Retinal pigment epithelial cell (primary cell): Measurements from ENCODE around the gene MGP.

Experiments
- DNase-seq: peaks from one replicate; pipeline ENCODE4 v3.0.0-alpha.2; 2010; ENCODE audit warnings: low read depth
- H3K4me3 ChIP-seq: 2 replicates; pipeline ENCODE4 v1.5.1; 2011; ENCODE audit warnings: mild to moderate bottlenecking, low read length, control low read depth, moderate library complexity
- TF ChIP-seq, protein P1 (sequence below): conservative IDR thresholded peaks from 2 replicates; pipeline ENCODE4 v1.5.1; 2011; ENCODE audit warnings: low read depth, low read length, control low read depth, inconsistent platforms

The MGP gene

DNA sequence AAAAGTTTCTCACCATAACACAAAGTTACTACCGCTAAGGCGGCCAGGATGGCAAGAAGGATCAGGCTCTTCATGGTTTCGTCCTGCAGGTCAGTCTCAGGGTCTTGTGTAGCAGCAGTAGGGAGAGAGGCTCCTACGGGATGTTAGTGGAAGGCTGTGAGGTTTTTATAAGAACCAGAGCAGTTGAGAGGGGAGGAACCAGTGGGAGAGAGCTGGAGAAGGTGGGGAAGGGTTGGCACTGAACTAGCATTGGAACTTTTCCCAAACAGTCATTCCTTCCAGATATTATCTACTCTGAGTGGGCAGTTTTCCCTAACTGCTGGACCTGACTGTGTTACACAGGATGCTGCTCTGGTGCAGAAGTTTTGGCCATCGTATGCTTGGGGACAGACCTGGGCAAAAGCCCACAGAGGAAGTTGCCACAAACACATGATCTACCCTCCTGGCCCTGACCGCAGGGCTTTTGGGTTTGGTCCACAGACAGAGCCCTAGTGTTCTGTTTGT is at the start of gene MGP:
TSS of gene MGP (minus strand) at position 137 of the 504 bp plus-strand sequence. CDS start at position 74, 63 bp downstream.
- DNase-seq: no peak
- H3K4me3 ChIP-seq: no peak within 1 kb of the TSS
- TF ChIP-seq, protein P1, sequence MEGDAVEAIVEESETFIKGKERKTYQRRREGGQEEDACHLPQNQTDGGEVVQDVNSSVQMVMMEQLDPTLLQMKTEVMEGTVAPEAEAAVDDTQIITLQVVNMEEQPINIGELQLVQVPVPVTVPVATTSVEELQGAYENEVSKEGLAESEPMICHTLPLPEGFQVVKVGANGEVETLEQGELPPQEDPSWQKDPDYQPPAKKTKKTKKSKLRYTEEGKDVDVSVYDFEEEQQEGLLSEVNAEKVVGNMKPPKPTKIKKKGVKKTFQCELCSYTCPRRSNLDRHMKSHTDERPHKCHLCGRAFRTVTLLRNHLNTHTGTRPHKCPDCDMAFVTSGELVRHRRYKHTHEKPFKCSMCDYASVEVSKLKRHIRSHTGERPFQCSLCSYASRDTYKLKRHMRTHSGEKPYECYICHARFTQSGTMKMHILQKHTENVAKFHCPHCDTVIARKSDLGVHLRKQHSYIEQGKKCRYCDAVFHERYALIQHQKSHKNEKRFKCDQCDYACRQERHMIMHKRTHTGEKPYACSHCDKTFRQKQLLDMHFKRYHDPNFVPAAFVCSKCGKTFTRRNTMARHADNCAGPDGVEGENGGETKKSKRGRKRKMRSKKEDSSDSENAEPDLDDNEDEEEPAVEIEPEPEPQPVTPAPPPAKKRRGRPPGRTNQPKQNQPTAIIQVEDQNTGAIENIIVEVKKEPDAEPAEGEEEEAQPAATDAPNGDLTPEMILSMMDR: no peak

DNA sequence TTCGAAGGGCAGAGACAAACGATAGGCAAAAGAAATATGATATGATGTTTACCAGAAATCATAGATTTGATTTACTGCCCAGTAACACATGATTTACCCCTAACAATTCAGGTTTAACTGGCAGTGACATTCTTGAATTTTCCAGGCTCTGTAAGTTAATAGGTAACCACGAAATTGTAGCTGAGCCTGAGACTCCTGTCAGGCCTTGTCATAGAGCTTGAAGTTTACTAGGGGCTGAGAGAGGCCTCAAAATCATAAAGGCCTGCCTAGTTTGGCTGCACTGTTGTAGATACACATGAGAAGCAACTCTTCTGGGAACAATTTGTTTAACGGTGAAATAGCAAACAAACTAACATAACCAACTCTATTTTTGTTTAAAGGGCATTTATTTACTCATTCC is 49.4 kb upstream of the MGP start:
- no peak for DNase-seq
- TF ChIP-seq, protein P1: no peak
- H3K4me3 ChIP-seq: no peak overlapping the region

DNA sequence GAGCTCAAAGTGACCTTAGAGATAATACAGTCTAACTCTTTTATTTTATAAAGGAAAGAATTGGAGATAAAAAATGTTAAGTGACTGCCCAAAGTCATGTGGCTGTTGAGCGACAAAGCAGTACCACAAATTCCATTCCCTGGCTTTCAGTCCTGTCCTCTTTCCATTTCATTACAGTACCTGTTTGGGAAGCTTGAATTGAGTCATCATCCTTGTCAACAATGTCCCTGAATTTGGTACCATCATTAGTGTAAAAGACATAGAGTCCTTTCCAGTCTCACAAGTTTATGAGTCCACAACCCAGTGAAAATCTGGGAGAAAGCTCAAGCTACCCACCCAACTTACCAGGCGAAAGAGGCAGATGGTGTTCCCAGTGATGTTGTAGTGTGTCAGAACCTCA is 48.9 kb upstream of the MGP start:
- DNase-seq: no peak
- TF ChIP-seq, protein P1: no peak
- H3K4me3 ChIP-seq: no peak overlapping the region

DNA sequence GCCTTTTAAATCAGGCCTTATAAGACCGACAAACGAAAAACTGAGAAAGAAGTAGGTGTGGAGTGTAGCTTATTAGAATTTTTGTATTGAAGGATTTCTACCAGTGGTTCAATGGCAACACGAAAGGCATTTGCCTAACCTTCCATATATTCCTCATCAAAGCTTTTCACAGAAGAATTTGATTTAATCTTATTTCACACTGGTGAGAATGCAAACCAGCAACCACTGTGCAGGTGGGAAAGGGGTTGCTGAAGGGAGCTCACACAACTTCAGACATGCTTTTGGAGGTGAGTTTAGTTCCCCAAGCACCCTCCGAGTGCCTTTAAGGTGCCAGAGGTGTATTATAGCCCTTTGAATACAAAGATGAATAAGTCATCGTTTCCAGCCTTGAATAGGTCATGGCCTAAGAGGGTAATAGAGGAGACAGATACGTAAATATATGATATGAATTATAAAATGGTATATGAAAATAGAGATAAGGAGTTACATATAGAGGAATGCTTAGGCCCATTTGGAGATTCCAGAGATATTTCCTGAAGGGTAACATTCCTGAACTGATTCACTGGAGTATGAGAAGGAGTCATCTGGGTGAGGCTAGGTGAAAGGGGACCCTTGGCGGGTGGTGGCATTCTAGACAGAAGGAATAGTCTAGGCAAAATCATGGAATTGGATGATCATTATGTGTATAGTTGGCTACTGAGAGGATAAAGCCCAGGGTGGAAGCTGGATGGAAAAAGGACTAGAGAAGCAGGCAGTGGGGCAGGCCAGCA is 46.3 kb upstream of the MGP start:
- no peak for DNase-seq
- H3K4me3 ChIP-seq: no peak overlapping the region
- TF ChIP-seq, protein P1: no peak

DNA sequence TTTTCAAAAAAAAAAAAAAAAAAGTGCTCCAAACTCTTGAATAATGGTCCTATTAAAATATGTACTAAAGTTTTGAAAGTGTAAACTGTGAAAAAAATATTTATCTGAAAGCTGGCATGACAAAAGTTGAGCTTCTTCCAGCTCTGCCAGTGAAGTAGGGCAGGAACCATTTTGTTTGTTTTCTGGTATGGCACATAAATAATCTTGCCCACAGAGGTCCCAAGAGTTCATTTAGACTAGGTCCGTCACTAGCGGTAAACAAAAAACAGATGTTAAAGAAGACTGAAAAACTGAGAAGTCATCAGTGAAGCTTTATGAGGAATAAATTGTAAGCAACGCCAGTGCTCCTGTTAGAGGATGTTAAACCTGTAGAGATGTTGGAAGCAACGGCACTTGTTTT is 45.7 kb upstream of the MGP start:
- TF ChIP-seq, protein P1: no peak
- no peak overlapping the region for H3K4me3 ChIP-seq
- DNase-seq: no peak

DNA sequence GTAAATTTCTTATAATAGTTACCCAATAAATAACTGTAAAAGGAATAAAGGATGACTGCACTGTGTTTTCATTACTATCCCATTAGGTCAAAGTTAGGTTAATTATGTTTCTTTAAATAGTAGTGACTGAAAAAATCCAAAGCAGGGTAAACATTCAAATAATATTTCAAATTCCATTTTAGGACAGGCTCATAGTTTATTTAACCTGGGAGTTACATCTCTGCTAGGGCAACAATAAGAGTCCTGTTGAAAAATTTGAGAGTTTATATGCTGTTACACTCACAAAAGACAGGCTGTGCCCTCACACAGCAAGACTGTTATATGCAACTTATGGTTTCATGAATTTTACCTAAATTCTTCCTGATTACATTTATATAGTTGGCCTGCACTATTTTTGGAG is 44.6 kb upstream of the MGP start:
- no peak overlapping the region for H3K4me3 ChIP-seq
- TF ChIP-seq, protein P1: no peak
- no peak for DNase-seq

DNA sequence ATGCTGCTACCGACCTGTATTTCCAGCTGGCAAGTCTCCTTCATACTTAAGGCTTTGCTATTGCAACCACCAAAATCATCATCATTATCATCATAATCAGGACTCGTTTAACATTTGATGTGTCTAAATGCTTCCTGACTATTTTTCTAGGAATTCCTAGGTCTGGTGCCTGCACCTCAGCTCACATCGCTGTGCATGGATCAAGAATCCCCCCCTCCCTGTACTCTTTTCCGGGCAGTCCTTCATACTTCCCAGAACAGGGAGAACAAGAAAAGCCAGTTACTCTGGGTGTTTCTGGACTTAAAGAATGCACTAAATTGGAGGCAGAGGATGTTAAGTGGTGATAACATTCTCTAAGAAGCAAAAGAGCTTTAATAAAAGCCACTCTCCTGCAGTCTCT is 43.3 kb upstream of the MGP start:
- DNase-seq: no peak
- no peak overlapping the region for H3K4me3 ChIP-seq
- TF ChIP-seq, protein P1: no peak
